Esophagus muscularis mucosa (tissue), 4 donors: ENCODE results near the gene CLIP1. TPM values are rescaled to one million over a fixed set of nuclear protein-coding genes. Genes with fewer than 3 reads are reported as not detected.
"Not testable (repeated sequence)": the region's sequence is repeated elsewhere in the genome, so short reads cannot be mapped to it uniquely, and the experiment has no call there.

Experiments used
- DNase-seq: peaks from one replicate; pipeline ENCODE4 v3.0.0-alpha.2; 2017; ENCODE audit errors: extremely low spot score
- H3K27ac ChIP-seq, 4 donors: fragments of 200-600 bp; sonication (generic); replicated peaks in 1 of 4; 1 replicate in 3 of 4; 2 replicates in 1 of 4; pipeline ENCODE4 v1.5.1; 2016 to 2019; ENCODE audit warnings: mild to moderate bottlenecking in 1 of 4
- H3K27me3 ChIP-seq, 4 donors: fragments of 200-600 bp; sonication (generic); one replicate each; pipeline versions ENCODE4 v1.5.1 to v1.6.0; 2016 to 2019
- H3K36me3 ChIP-seq, 4 donors: fragments of 200-600 bp; sonication (generic); one replicate each; pipeline ENCODE4 v1.5.1; 2016 to 2019
- H3K4me1 ChIP-seq, 4 donors: fragments of 200-600 bp; sonication (generic); one replicate each; pipeline ENCODE4 v1.5.1; 2016 to 2019
- H3K4me3 ChIP-seq, 4 donors: fragments of 200-600 bp; sonication (generic); 1 replicate in 2 of 4; 2 replicates in 2 of 4; pipeline ENCODE4 v1.5.1; 2016 to 2019; ENCODE audit warnings: mild to moderate bottlenecking in 4 of 4, moderate library complexity in 1 of 4
- H3K9me3 ChIP-seq, 4 donors: fragments of 200-600 bp; sonication (generic); 1 replicate in 3 of 4; 2 replicates in 1 of 4; pipeline ENCODE4 v1.5.1; 2016 to 2019
- CTCF ChIP-seq, 3 experiments: fragments of 200-600 bp in 2 of 3; fragments of 450-650 bp in 1 of 3; sonication (generic) in 2 of 3; IDR thresholded peaks; one replicate each; pipeline ENCODE4 v1.5.1; 2017 to 2019; ENCODE audit warnings: antibody characterized with exemption in 3 of 3, mild to moderate bottlenecking in 2 of 3, moderate library complexity in 1 of 3
- EP300 ChIP-seq: sonication (generic); formaldehyde crosslinking; IDR thresholded peaks from one replicate; pipeline ENCODE4 v1.6.1; 2017; ENCODE audit warnings: antibody characterized with exemption
- POLR2A ChIP-seq: fragments of 450-650 bp; IDR thresholded peaks from one replicate; pipeline ENCODE4 v1.6.1; 2017; ENCODE audit warnings: antibody characterized with exemption, moderate library complexity, mild to moderate bottlenecking, low read depth
- POLR2AphosphoS5 ChIP-seq, 2 donors: sonication (generic); formaldehyde crosslinking; IDR thresholded peaks; one replicate each; pipeline ENCODE4 v1.6.1; 2017; ENCODE audit warnings: antibody characterized with exemption in 2 of 2
- WGBS: methylation state at CpG from one replicate; pipeline ENCODE4 v1.1.5; 2018; 5-methylcytosine and 5-hydroxymethylcytosine counted together
- intact Hi-C: fragments of 100-400 bp; cut with DNase I; formaldehyde crosslinking; loops from one replicate; pipeline ENCODE4 v1.15.1; 2023
- total RNA-seq, 4 donors: library from RNA; depleted of rRNA; stranded (reverse); fragments of >200 nt; gene quantifications; one replicate each; pipeline versions ENCODE4 v1.1.0 to v1.2.1, GENCODE V29; 2016

CLIP1 gene
- total RNA-seq, 4 donors from 2014 or later: 234 to 263 (median 250) TPM

- under 1% methylated on average over 30 of the region's 56 CpGs for WGBS
- Histone ChIP-seq H3K27ac (peak within 1 kb of the TSS; percentile 87 to 91 (median 90)), H3K4me3 (peak within 1 kb of the TSS; percentile 87 to 95 (median 92)), H3K27me3 (no peaks in the 10 kb centered on the region), H3K36me3 (peaks cover 25 to 44% (median 34%) of the 10 kb centered on the region in 4 donors), H3K4me1 (peaks cover 13 to 28% (median 18%) of the 10 kb centered on the region in 4 donors), H3K9me3 (no peaks in the 10 kb centered on the region)
- DNase-seq: peak; percentile 99
- intact Hi-C loops: loop anchor here (5.0 kb wide), 1 partner anchor 39 kb away; the partner anchor contains the start of gene DIABLO
- TF ChIP-seq POLR2AphosphoS5 (IDR thresholded peaks at IDR 0.05) (peak; percentile 91 to 96), EP300 (no peak), CTCF (IDR thresholded peaks at IDR 0.05) (peak in 1 of 3 experiments; percentile 11), POLR2A (no peak)
Observed at GRCh38 chr12:122266230-122266901, 156.1 kb downstream of the CLIP1 start, which contains the start of gene VPS33A. TSS of gene VPS33A (minus strand) at chr12:122266494. CDS start at chr12:122266408, 86 bp downstream.

- TF ChIP-seq POLR2A: no peak
- no peak for TF ChIP-seq CTCF (IDR thresholded peaks at IDR 0.05)
- no peak for TF ChIP-seq POLR2AphosphoS5 (IDR thresholded peaks at IDR 0.05)
- no peak for TF ChIP-seq EP300
- Histone ChIP-seq H3K4me3 (peak overlapping the region; percentile 87 to 95 (median 92)), H3K4me1 (peaks cover 13 to 28% (median 18%) of the 10 kb centered on the region in 4 donors), H3K27ac (peak overlapping the region; percentile 87 to 91 (median 90)), H3K9me3 (no peaks in the 10 kb centered on the region), H3K27me3 (no peaks in the 10 kb centered on the region), H3K36me3 (peaks cover 24 to 44% (median 34%) of the 10 kb centered on the region in 4 donors)
- intact Hi-C loops: loop anchor here (5.0 kb wide), 1 partner anchor 39 kb away; the partner anchor contains the start of gene DIABLO
- WGBS: 0% methylated on average over 8 of the region's 17 CpGs
- DNase-seq: peak; percentile 93
Observed at GRCh38 chr12:122265886-122266229, 156.6 kb downstream of the CLIP1 start.

GRCh38 chr12:122265476-122265875 is 157.0 kb downstream of the CLIP1 start:
- Histone ChIP-seq H3K36me3 (peaks cover 25 to 44% (median 34%) of the 10 kb centered on the region in 4 donors), H3K4me1 (peaks cover 13 to 28% (median 18%) of the 10 kb centered on the region in 4 donors), H3K4me3 (peak overlapping the region; percentile 87 to 95 (median 92)), H3K27ac (peak overlapping the region; percentile 87 to 91 (median 90)), H3K27me3 (no peaks in the 10 kb centered on the region), H3K9me3 (no peaks in the 10 kb centered on the region)
- intact Hi-C loops: loop anchor here (5.0 kb wide), 1 partner anchor 38 kb away; the partner anchor contains the start of gene DIABLO
- WGBS: 17% methylated on average over 1 of the region's 1 CpG
- no peak for DNase-seq
- no peak for TF ChIP-seq EP300
- no peak for TF ChIP-seq CTCF (IDR thresholded peaks at IDR 0.05)
- TF ChIP-seq POLR2AphosphoS5 (IDR thresholded peaks at IDR 0.05): no peak
- TF ChIP-seq POLR2A: no peak

GRCh38 chr12:122260735-122261134 is 161.7 kb downstream of the CLIP1 start:
- H3K9me3 ChIP-seq, DNase-seq, H3K4me3 ChIP-seq, H3K27ac ChIP-seq, H3K27me3 ChIP-seq, intact Hi-C loops: not testable (repeated sequence)
- Histone ChIP-seq H3K4me1 (peaks cover 8 to 14% (median 9%) of the 10 kb centered on the region in 4 donors), H3K36me3 (peaks cover 32 to 87% (median 77%) of the 10 kb centered on the region in 4 donors)
- 89% methylated on average over 14 of the region's 14 CpGs for WGBS

GRCh38 chr12:122258939-122259338 is 163.5 kb downstream of the CLIP1 start:
- H3K27ac ChIP-seq, H3K4me3 ChIP-seq, H3K9me3 ChIP-seq, intact Hi-C loops, H3K27me3 ChIP-seq, H3K4me1 ChIP-seq, DNase-seq: not testable (repeated sequence)
- peaks cover 32 to 95% (median 82%) of the 10 kb centered on the region in 4 donors for H3K36me3 ChIP-seq
- WGBS: 99% methylated on average over 4 of the region's 4 CpGs

GRCh38 chr12:122258462-122258861 is 164.0 kb downstream of the CLIP1 start:
- peaks cover 31 to 90% (median 79%) of the 10 kb centered on the region in 4 donors for H3K36me3 ChIP-seq
- H3K4me1 ChIP-seq, DNase-seq, H3K27ac ChIP-seq, H3K9me3 ChIP-seq, H3K27me3 ChIP-seq, intact Hi-C loops, H3K4me3 ChIP-seq: not testable (repeated sequence)
- 88% methylated on average over 4 of the region's 4 CpGs for WGBS
